ENCODE measurements around the gene CAB39L. TPM values are rescaled to one million over a fixed set of nuclear protein-coding genes. Genes with fewer than 3 reads are reported as not detected.

CAB39L gene
- total and polyA plus RNA-seq, 2 donors from 2014 or later = 11.0 to 16.0 TPM

DNA sequence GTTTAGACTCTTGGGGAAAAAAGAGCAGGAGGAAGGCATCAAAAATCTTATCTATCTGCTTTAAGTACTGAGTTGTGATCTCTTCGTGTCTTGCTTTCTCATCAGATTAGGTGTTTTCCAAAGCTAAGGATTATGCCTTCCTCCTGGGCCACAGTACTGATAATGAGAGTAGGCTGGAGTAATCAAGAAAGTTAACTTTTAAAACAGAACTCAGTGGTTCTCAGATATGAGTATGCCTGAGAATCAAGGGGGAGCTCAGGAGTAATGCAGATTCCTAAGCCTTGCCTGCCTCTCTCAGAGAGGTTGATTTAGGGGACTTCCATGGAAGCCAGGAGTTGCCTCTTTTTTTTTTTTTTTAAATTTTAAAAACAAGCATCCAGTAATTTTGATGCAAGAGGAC is 172.6 kb downstream of the CAB39L start:
- FAIRE-seq = no peak
- H3K36me3 ChIP-seq (ENCODE audit: control insufficient read depth in 2 of 3, insufficient read depth in 3 of 3, low read length in 3 of 3) = peaks cover 0 to 12% (median 6%) of the 10 kb centered on the region in 3 donors

DNA sequence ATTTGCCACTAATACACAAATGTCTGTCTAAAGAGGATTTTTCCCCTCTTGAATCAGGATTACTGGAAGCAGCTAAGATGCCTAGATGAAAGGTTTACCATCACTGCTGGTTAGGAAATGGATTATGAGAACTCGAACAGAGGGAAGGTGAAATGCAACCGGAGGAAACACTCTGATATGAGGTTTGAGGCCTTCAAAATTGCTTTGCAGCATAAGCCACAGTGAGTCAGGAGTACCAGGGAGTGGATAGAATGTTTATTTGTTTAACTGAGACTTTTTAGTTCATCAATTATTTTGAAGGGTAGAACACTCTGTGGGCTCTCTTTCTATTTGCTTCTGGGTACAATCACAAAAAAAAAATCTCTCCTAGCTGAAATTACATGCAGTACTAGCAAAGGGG is 178.0 kb downstream of the CAB39L start:
- TF ChIP-seq, protein P1, sequence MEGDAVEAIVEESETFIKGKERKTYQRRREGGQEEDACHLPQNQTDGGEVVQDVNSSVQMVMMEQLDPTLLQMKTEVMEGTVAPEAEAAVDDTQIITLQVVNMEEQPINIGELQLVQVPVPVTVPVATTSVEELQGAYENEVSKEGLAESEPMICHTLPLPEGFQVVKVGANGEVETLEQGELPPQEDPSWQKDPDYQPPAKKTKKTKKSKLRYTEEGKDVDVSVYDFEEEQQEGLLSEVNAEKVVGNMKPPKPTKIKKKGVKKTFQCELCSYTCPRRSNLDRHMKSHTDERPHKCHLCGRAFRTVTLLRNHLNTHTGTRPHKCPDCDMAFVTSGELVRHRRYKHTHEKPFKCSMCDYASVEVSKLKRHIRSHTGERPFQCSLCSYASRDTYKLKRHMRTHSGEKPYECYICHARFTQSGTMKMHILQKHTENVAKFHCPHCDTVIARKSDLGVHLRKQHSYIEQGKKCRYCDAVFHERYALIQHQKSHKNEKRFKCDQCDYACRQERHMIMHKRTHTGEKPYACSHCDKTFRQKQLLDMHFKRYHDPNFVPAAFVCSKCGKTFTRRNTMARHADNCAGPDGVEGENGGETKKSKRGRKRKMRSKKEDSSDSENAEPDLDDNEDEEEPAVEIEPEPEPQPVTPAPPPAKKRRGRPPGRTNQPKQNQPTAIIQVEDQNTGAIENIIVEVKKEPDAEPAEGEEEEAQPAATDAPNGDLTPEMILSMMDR (IDR thresholded peaks at IDR 0.05; ENCODE audit: borderline replicate concordance, extremely low read depth, insufficient read depth) = no peak
- Histone ChIP-seq H3K4me1 (ENCODE audit: control insufficient read depth in 2 of 3, insufficient read depth in 2 of 3, low read depth in 1 of 3, low read length in 3 of 3) (no peaks in the 10 kb centered on the region), H3K4me3 (ENCODE audit: low read length in 3 of 3) (no peak overlapping the region), H3K27ac (ENCODE audit: low read depth in 2 of 2, low read length in 2 of 2) (no peak overlapping the region), H3K36me3 (ENCODE audit: control insufficient read depth in 2 of 3, insufficient read depth in 3 of 3, low read length in 3 of 3) (peaks cover 0 to 15% (median 9%) of the 10 kb centered on the region in 3 donors), H3K9ac (ENCODE audit: low read length in 3 of 3) (no peak overlapping the region), H3K27me3 (ENCODE audit: control insufficient read depth, insufficient read depth, low read length) (no peaks in the 10 kb centered on the region), H3K9me3 (ENCODE audit: control insufficient read depth in 2 of 3, insufficient read depth in 1 of 3, low read length in 3 of 3) (no peaks in the 10 kb centered on the region)
- intact Hi-C loops (cut with DNase I) = no loop called here
- FAIRE-seq = no peak
- no peak for DNase-seq

More for the DNA sequence above, 172.6 kb downstream of the CAB39L start:
- DNase-seq = no peak
- Histone ChIP-seq H3K27me3 (ENCODE audit: control insufficient read depth, insufficient read depth, low read length) (no peaks in the 10 kb centered on the region), H3K4me1 (ENCODE audit: control insufficient read depth in 2 of 3, insufficient read depth in 2 of 3, low read depth in 1 of 3, low read length in 3 of 3) (no peaks in the 10 kb centered on the region), H3K27ac (ENCODE audit: low read depth in 2 of 2, low read length in 2 of 2) (no peak overlapping the region), H3K9me3 (ENCODE audit: control insufficient read depth in 2 of 3, insufficient read depth in 1 of 3, low read length in 3 of 3) (no peaks in the 10 kb centered on the region), H3K9ac (ENCODE audit: low read length in 3 of 3) (no peak overlapping the region), H3K4me3 (ENCODE audit: low read length in 3 of 3) (no peak overlapping the region)
- TF ChIP-seq, protein P1 (IDR thresholded peaks at IDR 0.05; ENCODE audit: borderline replicate concordance, extremely low read depth, insufficient read depth) = no peak
- intact Hi-C loops (cut with DNase I) = no loop called here

DNA sequence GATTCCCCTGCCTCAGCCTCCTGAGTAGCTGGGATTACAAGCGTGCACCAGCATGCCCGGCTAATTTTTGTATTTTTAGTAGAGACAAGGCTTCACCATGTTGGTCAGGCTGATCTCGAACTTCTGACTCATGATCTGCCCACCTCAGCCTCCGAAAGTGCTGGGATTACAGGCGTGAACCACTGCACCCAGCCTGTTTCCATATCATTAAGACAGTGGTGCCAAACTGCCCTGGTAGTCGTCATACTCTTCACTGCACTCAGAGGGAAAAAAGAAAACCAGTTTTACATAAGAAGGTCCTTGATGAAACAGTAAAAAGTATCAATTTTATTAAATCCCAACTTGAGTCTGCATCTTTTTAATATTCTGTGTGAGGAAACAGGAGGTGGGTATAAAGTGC is 181.2 kb downstream of the CAB39L start:
- Histone ChIP-seq H3K4me3 (ENCODE audit: low read length in 3 of 3) (no peak overlapping the region), H3K4me1 (ENCODE audit: control insufficient read depth in 2 of 3, insufficient read depth in 2 of 3, low read depth in 1 of 3, low read length in 3 of 3) (no peaks in the 10 kb centered on the region), H3K9me3 (ENCODE audit: control insufficient read depth in 2 of 3, insufficient read depth in 1 of 3, low read length in 3 of 3) (no peaks in the 10 kb centered on the region), H3K36me3 (ENCODE audit: control insufficient read depth in 2 of 3, insufficient read depth in 3 of 3, low read length in 3 of 3) (peaks cover 2 to 20% (median 11%) of the 10 kb centered on the region in 3 donors), H3K27ac (ENCODE audit: low read depth in 2 of 2, low read length in 2 of 2) (no peak overlapping the region), H3K9ac (ENCODE audit: low read length in 3 of 3) (no peak overlapping the region), H3K27me3 (ENCODE audit: control insufficient read depth, insufficient read depth, low read length) (no peaks in the 10 kb centered on the region)
- intact Hi-C loops (cut with DNase I) = no loop called here
- no peak for DNase-seq
- TF ChIP-seq, protein P1 (IDR thresholded peaks at IDR 0.05; ENCODE audit: borderline replicate concordance, extremely low read depth, insufficient read depth) = no peak
- no peak for FAIRE-seq

DNA sequence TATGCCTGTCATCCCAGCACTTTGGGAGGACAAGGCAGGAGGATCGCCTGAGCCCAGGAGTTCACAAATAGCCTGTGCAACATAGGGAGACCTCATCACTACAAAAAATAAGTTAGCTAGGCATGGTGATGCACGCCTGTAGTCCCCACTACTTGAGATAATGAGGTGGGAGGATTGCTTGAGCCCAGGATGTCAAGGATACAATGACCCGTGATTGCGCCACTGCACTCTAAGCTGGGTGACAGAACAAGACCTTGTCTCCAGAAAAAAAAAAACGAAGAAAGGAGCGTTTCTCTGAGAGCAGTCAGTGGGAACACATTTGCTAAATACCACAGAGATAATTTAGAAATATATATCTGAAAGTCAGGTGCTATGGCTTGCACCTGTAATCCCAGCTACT is 184.3 kb downstream of the CAB39L start:
- DNase-seq (no peak), FAIRE-seq (no peak)
- peaks cover 2 to 26% (median 16%) of the 10 kb centered on the region in 3 donors for H3K36me3 ChIP-seq (ENCODE audit: control insufficient read depth in 2 of 3, insufficient read depth in 3 of 3, low read length in 3 of 3)
- no peaks in the 10 kb centered on the region for H3K9me3 ChIP-seq (ENCODE audit: control insufficient read depth in 2 of 3, insufficient read depth in 1 of 3, low read length in 3 of 3)
- no peak overlapping the region for H3K27ac ChIP-seq (ENCODE audit: low read depth in 2 of 2, low read length in 2 of 2)
- H3K9ac ChIP-seq (ENCODE audit: low read length in 3 of 3) = no peak overlapping the region
- H3K4me3 ChIP-seq (ENCODE audit: low read length in 3 of 3) = no peak overlapping the region
- intact Hi-C loops (cut with DNase I) = no loop called here
- H3K27me3 ChIP-seq (ENCODE audit: control insufficient read depth, insufficient read depth, low read length) = no peaks in the 10 kb centered on the region
- TF ChIP-seq, protein P1 (IDR thresholded peaks at IDR 0.05; ENCODE audit: borderline replicate concordance, extremely low read depth, insufficient read depth) = no peak
- no peaks in the 10 kb centered on the region for H3K4me1 ChIP-seq (ENCODE audit: control insufficient read depth in 2 of 3, insufficient read depth in 2 of 3, low read depth in 1 of 3, low read length in 3 of 3)
